ENCODE data around the gene AMN.

DNA sequence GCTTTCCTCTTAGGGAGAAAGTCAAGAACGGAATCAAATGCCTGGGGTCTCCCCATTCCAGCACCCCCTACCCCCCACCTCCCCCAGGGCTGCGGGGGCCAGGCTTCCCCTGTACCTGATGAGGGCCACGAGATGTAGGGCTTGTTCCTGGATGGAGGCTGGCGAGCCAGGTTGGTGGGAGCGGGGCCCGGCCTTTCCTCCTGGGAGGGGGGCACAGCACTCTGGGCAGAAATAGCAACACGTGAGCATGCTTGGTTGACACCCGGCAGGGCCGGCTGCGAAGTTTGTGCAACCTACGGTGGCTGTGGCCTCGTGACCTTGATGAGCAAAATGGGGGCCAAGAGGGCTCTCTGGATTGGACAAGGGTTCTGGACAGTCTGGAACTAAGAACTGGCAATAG, 15.7 kb downstream of the AMN start:
- TF ChIP-seq, protein P1, sequence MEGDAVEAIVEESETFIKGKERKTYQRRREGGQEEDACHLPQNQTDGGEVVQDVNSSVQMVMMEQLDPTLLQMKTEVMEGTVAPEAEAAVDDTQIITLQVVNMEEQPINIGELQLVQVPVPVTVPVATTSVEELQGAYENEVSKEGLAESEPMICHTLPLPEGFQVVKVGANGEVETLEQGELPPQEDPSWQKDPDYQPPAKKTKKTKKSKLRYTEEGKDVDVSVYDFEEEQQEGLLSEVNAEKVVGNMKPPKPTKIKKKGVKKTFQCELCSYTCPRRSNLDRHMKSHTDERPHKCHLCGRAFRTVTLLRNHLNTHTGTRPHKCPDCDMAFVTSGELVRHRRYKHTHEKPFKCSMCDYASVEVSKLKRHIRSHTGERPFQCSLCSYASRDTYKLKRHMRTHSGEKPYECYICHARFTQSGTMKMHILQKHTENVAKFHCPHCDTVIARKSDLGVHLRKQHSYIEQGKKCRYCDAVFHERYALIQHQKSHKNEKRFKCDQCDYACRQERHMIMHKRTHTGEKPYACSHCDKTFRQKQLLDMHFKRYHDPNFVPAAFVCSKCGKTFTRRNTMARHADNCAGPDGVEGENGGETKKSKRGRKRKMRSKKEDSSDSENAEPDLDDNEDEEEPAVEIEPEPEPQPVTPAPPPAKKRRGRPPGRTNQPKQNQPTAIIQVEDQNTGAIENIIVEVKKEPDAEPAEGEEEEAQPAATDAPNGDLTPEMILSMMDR (IDR thresholded peaks at IDR 0.05): no peak
- TF ChIP-seq POLR2A (IDR thresholded peaks at IDR 0.05): no peak
- no peak for TF ChIP-seq EP300 (IDR thresholded peaks at IDR 0.05)
